ENCODE results near the gene SENP8.

SENP8 gene

DNA sequence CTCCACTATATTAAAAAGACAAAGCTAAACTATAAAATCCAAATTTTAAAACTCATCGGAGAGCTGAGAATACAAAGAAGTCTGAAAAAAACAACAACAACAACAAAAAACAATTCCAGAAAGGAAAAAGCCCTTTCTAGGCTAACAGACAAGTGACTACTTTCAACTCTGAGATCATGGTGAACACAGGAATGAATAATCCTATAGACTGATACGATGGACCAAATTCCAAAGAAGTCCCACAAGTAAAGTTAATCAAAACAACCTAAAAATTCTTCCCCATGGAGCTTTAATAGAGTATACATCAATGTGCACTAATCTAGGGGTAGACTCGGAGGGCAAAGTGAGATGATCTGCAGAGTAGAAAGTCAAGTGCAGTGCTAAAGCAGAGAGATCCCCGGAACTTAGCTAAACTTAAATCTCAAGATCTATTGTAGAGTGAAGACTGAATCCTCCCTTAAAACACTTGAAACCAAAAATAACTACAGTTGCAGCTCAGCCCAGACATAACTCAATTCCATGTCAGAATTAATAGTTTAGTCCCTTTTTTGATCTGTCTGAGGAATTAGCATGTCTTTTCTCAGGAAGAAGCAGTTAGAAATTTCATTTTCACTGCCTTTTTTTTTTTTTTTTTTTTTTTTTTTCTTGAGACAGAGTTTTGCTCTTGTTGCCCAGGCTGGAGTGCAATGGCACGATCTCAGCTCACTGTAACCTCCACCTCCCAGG, 43.7 kb upstream of the SENP8 start:
- no peak overlapping the region for H3K27ac ChIP-seq
- H3K4me3 ChIP-seq (IDR thresholded peaks at IDR 0.05; ENCODE audit: insufficient read depth, low read depth, low read length): no peak overlapping the region

DNA sequence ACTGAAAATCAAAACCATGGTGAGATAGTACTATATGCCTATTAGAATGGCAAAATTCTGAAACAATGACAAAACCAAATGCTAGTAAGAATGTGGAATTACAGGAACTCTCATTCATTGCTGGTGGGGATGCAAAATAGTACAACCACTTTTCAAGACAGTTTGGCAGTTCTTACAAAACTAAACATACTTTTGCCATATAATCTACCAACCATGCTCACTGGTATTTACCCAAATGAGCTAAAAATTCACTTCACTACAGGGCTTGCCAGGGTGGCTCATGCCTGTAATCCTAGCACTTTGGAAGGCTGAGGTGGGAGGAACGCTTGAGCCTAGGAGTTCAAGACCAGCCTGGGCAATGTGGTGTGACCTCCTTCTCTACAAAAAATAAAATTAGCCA, 40.3 kb upstream of the SENP8 start:
- Histone ChIP-seq H3K27me3 (ENCODE audit: insufficient read depth, low read depth) (no peaks in the 10 kb centered on the region), H3K4me3 (IDR thresholded peaks at IDR 0.05; ENCODE audit: insufficient read depth, low read depth, low read length) (no peak overlapping the region), H3K36me3 (ENCODE audit: insufficient read depth) (no peaks in the 10 kb centered on the region), H3K27ac (no peak overlapping the region), H4K20me1 (ENCODE audit: insufficient read depth) (no peaks in the 10 kb centered on the region), H3K4me2 (no peak overlapping the region), H3K9ac (no peak overlapping the region), H3K4me1 (ENCODE audit: low read depth, poor library complexity, severe bottlenecking) (peaks cover 6% of the 10 kb centered on the region), H2AFZ (ENCODE audit: low read depth) (no peak overlapping the region), H3K79me2 (ENCODE audit: insufficient read depth, low read depth) (no peaks in the 10 kb centered on the region)
- TF ChIP-seq, protein P1, sequence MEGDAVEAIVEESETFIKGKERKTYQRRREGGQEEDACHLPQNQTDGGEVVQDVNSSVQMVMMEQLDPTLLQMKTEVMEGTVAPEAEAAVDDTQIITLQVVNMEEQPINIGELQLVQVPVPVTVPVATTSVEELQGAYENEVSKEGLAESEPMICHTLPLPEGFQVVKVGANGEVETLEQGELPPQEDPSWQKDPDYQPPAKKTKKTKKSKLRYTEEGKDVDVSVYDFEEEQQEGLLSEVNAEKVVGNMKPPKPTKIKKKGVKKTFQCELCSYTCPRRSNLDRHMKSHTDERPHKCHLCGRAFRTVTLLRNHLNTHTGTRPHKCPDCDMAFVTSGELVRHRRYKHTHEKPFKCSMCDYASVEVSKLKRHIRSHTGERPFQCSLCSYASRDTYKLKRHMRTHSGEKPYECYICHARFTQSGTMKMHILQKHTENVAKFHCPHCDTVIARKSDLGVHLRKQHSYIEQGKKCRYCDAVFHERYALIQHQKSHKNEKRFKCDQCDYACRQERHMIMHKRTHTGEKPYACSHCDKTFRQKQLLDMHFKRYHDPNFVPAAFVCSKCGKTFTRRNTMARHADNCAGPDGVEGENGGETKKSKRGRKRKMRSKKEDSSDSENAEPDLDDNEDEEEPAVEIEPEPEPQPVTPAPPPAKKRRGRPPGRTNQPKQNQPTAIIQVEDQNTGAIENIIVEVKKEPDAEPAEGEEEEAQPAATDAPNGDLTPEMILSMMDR (conservative IDR thresholded peaks at IDR 0.05; ENCODE audit: low read depth, low read length): no peak

More for the DNA sequence above, 43.7 kb upstream of the SENP8 start:
- H3K9ac ChIP-seq: no peak overlapping the region
- H4K20me1 ChIP-seq (ENCODE audit: insufficient read depth): no peaks in the 10 kb centered on the region
- no peaks in the 10 kb centered on the region for H3K36me3 ChIP-seq (ENCODE audit: insufficient read depth)
- peaks cover 6% of the 10 kb centered on the region for H3K4me1 ChIP-seq (ENCODE audit: low read depth, poor library complexity, severe bottlenecking)
- H3K79me2 ChIP-seq (ENCODE audit: insufficient read depth, low read depth): no peaks in the 10 kb centered on the region
- no peaks in the 10 kb centered on the region for H3K27me3 ChIP-seq (ENCODE audit: insufficient read depth, low read depth)
- H2AFZ ChIP-seq (ENCODE audit: low read depth): no peak overlapping the region
- TF ChIP-seq, protein P1 (conservative IDR thresholded peaks at IDR 0.05; ENCODE audit: low read depth, low read length): no peak
- no peak overlapping the region for H3K4me2 ChIP-seq

DNA sequence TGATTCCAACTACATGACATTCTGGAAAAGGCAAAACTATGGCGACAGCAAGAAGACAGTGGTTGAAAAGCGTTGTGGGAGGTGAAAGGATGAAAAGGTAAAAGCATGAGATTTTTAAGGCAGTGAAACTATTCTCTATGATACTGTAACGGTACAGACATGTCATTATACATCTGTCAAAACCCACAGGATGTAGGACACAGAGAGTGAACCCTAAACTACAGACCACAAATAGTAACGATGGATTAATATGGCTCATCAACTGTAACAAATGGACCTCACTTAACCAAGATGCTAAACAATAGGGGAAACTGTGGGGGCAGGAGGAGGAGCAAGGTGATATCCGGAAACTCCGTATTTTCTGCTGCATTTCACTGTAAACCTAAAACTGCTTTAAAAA, 39.3 kb upstream of the SENP8 start:
- H4K20me1 ChIP-seq (ENCODE audit: insufficient read depth): no peaks in the 10 kb centered on the region
- peaks cover 6% of the 10 kb centered on the region for H3K4me1 ChIP-seq (ENCODE audit: low read depth, poor library complexity, severe bottlenecking)
- H3K9ac ChIP-seq: no peak overlapping the region
- H3K27me3 ChIP-seq (ENCODE audit: insufficient read depth, low read depth): no peaks in the 10 kb centered on the region
- H3K79me2 ChIP-seq (ENCODE audit: insufficient read depth, low read depth): no peaks in the 10 kb centered on the region
- TF ChIP-seq, protein P1 (conservative IDR thresholded peaks at IDR 0.05; ENCODE audit: low read depth, low read length): no peak
- H3K36me3 ChIP-seq (ENCODE audit: insufficient read depth): no peaks in the 10 kb centered on the region
- no peak overlapping the region for H3K4me3 ChIP-seq (IDR thresholded peaks at IDR 0.05; ENCODE audit: insufficient read depth, low read depth, low read length)
- no peak overlapping the region for H3K4me2 ChIP-seq
- H3K27ac ChIP-seq: no peak overlapping the region
- H2AFZ ChIP-seq (ENCODE audit: low read depth): no peak overlapping the region

DNA sequence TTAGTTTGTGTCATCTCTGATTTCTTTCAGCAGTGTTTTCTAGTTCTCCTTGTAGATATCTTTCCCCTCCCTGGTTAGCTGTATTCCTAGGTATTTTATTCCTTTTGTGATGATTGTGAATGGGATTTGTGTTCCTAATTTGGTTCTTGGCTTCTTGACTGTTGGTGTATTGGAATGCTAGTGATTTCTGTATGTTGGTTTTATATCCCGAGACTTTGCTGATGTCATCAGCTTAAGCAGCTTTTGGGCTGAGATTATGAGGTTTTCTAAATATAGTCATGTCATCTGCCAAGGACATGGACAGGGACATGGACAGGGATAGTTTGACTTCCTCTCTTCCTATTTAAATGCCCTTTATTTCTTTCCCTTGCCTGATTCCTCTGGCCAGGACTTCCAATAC, 36.0 kb upstream of the SENP8 start:
- Histone ChIP-seq H3K9ac (no peak overlapping the region), H3K4me3 (IDR thresholded peaks at IDR 0.05; ENCODE audit: insufficient read depth, low read depth, low read length) (no peak overlapping the region), H4K20me1 (ENCODE audit: insufficient read depth) (no peaks in the 10 kb centered on the region), H3K27me3 (ENCODE audit: insufficient read depth, low read depth) (no peaks in the 10 kb centered on the region), H2AFZ (ENCODE audit: low read depth) (no peak overlapping the region), H3K79me2 (ENCODE audit: insufficient read depth, low read depth) (no peaks in the 10 kb centered on the region), H3K4me1 (ENCODE audit: low read depth, poor library complexity, severe bottlenecking) (peaks cover 6% of the 10 kb centered on the region), H3K4me2 (no peak overlapping the region), H3K36me3 (ENCODE audit: insufficient read depth) (no peaks in the 10 kb centered on the region), H3K27ac (no peak overlapping the region)
- TF ChIP-seq, protein P1 (conservative IDR thresholded peaks at IDR 0.05; ENCODE audit: low read depth, low read length): no peak
